NCI-H2227 (cell line): ENCODE measurements around the gene SPTB.

Source experiments
- DNase-seq: peaks from one replicate; lab custom pipeline; 2025; ENCODE audit not compliant: unreplicated experiment; lab: John Stamatoyannopoulos, UW

Gene SPTB

GRCh38 chr14:64768401-64769095 lies 111.2 kb downstream of the SPTB start:
- no peak for DNase-seq

GRCh38 chr14:64767215-64767964 lies 112.3 kb downstream of the SPTB start:
- no peak for DNase-seq

- no peak for DNase-seq
Measured at GRCh38 chr14:64766430-64767151, 113.1 kb downstream of the SPTB start.

- no peak for DNase-seq
Measured at GRCh38 chr14:64765740-64766302, 113.9 kb downstream of the SPTB start.

GRCh38 chr14:64764641-64765520 lies 114.8 kb downstream of the SPTB start:
- DNase-seq, result peak; percentile 87

GRCh38 chr14:64763801-64764621 lies 115.7 kb downstream of the SPTB start:
- DNase-seq, result no peak

GRCh38 chr14:64763085-64763782 lies 116.5 kb downstream of the SPTB start:
- no peak for DNase-seq

- DNase-seq, result peak; percentile 94
Measured at GRCh38 chr14:64762044-64763034, 117.4 kb downstream of the SPTB start.

GRCh38 chr14:64761441-64762043 lies 118.2 kb downstream of the SPTB start:
- no peak for DNase-seq

- no peak for DNase-seq
Measured at GRCh38 chr14:64760916-64761315, 118.8 kb downstream of the SPTB start.

- DNase-seq, result peak; percentile 33
Measured at GRCh38 chr14:64760146-64760755, 119.5 kb downstream of the SPTB start.

- DNase-seq, result no peak
Measured at GRCh38 chr14:64759555-64759938, 120.2 kb downstream of the SPTB start.

GRCh38 chr14:64758691-64759554 lies 120.8 kb downstream of the SPTB start:
- DNase-seq, result peak; percentile 25

GRCh38 chr14:64758025-64758521 lies 121.6 kb downstream of the SPTB start:
- DNase-seq, result no peak

- DNase-seq, result no peak
Measured at GRCh38 chr14:64757601-64758000, 122.1 kb downstream of the SPTB start.

GRCh38 chr14:64756712-64757111 lies 123.0 kb downstream of the SPTB start:
- no peak for DNase-seq
